AG04449 (cell line): ENCODE results near the gene ROPN1L.
"Not testable (repeated sequence)": the region's sequence is repeated elsewhere in the genome, so short reads cannot be mapped to it uniquely, and the experiment has no call there.

Experiments used
- CTCF ChIA-PET: fragments of 350-600 bp; formaldehyde crosslinking; extraction: SDS; loops from one replicate; lab custom pipeline; 2021; ENCODE audit warnings: antibody characterized with exemption; lab: Yijun Ruan, JAX
- POLR2A ChIA-PET: fragments of 400-600, 350-600 bp; formaldehyde crosslinking; extraction: SDS; loops from one replicate; lab custom pipeline; 2020; ENCODE audit warnings: antibody characterized with exemption, inconsistent platforms; lab: Yijun Ruan, JAX
- DNase-seq: peaks from one replicate; pipeline ENCODE4 v3.0.0-alpha.2; 2010; ENCODE audit warnings: low read depth, low spot score
- H3K4me3 ChIP-seq: 2 replicates; pipeline ENCODE4 v1.5.1; 2011; ENCODE audit warnings: low read depth, mild to moderate bottlenecking, control low read depth, low read length
- TF ChIP-seq, protein P1 (sequence below): IDR thresholded peaks from one replicate; pipeline ENCODE4 v1.5.1; 2011; ENCODE audit warnings: mild to moderate bottlenecking, moderate library complexity, low read length, control low read depth, inconsistent platforms; ENCODE audit not compliant: insufficient read depth; ENCODE audit errors: missing control alignments

ROPN1L gene

DNA sequence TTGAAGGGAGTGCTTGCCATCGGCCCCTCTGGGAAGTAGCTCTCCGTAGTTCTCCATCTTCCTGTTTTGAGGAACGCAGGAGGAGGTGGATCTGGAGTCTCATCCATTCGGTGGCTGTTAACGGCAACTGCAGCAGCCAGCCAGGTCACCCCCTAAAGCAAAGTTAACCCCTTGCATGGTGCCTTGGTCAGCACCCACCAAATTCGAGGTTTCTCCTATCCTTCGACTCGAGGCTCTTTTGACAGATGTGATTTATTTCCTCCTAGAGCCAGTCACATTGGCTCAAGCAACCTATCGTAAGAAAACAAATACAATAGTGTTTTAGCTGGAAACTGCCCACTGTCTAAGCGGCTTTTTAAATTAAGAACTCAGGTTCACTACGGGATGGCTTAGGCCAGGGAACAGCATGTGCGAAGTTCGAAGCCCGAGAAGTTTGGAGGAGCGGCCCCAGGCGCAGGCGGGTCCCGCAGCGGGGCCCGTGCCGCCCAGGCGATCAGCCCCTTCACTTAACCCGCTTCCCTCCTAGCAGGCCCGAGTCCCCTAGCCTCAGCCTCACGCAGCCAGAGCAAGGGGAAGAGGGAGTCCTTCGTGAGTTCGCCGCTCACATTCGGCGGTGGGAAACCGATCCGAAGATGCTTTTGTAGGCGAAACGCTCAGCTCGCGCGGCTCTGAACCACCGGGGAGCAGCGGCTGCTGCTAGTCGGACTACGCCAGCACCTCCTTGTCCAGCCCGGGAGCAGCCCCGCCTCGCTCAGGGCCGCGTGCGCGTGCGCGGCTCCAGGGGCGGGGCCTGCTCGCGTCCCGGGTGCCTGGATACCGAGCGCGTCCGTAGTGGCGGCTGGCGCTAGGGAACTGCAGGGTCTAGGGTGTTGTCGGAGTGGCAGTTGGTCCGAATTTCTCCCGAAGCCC lies at the start of gene ROPN1L:
Gene ROPN1L, plus strand, starts transcription at position 797 of the 909 bp plus-strand sequence. CDS start 289 bp downstream, outside the sequence.
- TF ChIP-seq, protein P1, sequence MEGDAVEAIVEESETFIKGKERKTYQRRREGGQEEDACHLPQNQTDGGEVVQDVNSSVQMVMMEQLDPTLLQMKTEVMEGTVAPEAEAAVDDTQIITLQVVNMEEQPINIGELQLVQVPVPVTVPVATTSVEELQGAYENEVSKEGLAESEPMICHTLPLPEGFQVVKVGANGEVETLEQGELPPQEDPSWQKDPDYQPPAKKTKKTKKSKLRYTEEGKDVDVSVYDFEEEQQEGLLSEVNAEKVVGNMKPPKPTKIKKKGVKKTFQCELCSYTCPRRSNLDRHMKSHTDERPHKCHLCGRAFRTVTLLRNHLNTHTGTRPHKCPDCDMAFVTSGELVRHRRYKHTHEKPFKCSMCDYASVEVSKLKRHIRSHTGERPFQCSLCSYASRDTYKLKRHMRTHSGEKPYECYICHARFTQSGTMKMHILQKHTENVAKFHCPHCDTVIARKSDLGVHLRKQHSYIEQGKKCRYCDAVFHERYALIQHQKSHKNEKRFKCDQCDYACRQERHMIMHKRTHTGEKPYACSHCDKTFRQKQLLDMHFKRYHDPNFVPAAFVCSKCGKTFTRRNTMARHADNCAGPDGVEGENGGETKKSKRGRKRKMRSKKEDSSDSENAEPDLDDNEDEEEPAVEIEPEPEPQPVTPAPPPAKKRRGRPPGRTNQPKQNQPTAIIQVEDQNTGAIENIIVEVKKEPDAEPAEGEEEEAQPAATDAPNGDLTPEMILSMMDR: no peak
- peak within 1 kb of the TSS; percentile 72 for H3K4me3 ChIP-seq
- DNase-seq: no peak
- ChIA-PET CTCF (interaction anchor here (0.8 to 5.0 kb wide), 5 partner anchors 11 to 744 kb away, joined by 3 to 40 read pairs (median 3); no protein-coding TSS in a partner anchor), POLR2A (interaction anchor here (0.7 to 1.3 kb wide), 3 partner anchors 13 to 84 kb away, joined by 3 read pairs; no protein-coding TSS in a partner anchor)

DNA sequence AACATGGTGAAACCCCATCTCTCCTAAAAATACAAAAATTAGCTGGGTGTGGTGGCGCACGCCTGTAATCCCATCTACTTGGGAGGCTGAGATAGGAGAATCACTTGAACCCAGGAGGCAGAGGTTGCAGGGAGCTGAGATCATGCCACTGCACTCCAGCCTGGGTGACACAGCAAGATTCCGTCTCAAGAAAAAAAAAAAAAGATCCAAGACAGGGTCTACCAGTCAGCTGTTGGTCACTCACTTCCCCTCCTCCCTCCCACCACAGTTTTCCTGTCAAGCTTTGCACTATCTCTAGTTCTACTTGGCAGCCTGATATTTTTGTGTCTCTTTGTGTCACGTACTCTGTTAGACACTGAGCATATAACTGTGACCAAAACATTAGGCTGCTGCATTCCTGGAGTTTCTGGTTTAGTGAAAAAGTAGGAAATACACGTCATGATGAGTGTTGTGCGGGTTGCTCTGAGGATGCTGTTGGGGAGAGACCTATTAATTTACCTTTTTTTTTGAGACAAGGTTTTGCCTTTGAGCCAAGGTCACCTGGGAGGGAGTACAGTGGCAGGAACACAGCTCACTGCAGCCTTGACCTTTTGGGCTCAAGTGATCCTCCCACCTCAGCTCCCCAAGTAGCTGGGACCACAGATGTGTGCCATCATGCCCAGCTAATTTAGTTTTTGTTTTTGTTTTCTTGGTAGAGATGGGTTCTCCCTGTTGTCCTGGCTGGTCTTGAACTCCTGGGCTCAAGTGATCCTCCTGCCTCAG lies 48.9 kb upstream of the ROPN1L start:
- DNase-seq, H3K4me3 ChIP-seq: not testable (repeated sequence)
- ChIA-PET POLR2A (interaction anchor here (0.8 to 1.2 kb wide), 3 partner anchors 39 to 41 kb away, joined by 3 read pairs; partner anchors contain the start of gene MARCHF6), CTCF (interaction anchor here (1.0 to 1.6 kb wide), 4 partner anchors 29 to 109 kb away, joined by 3 to 12 read pairs (median 5); no protein-coding TSS in a partner anchor)

DNA sequence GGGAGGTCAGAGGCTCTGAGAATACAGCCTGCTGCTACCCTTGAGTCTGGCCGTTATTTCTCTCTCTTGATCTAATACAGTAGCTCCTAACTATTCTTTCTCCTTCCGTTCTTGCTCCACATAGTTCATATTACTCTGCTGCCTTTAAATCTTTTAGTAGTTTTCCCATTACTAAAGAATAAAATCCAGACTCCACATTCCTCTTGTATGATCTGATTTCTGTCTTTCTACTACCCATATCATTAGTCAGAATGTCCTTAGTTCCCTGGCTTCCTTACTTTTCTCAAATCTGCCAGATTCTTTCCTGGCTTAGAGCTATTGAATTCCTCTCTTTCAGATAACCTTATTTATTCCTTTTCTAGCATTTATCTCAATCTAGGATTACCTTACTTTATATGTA lies 48.2 kb upstream of the ROPN1L start:
- no peak overlapping the region for H3K4me3 ChIP-seq
- DNase-seq: peak; percentile 36
- TF ChIP-seq, protein P1: no peak
- CTCF ChIA-PET: interaction anchor here (1.0 to 1.6 kb wide), 3 partner anchors 36 to 110 kb away, joined by 3 to 12 read pairs (median 6); no protein-coding TSS in a partner anchor
- POLR2A ChIA-PET: interaction anchor here (0.8 to 1.0 kb wide), 2 partner anchors 14 to 40 kb away, joined by 3 read pairs; partner anchors contain the start of gene MARCHF6

DNA sequence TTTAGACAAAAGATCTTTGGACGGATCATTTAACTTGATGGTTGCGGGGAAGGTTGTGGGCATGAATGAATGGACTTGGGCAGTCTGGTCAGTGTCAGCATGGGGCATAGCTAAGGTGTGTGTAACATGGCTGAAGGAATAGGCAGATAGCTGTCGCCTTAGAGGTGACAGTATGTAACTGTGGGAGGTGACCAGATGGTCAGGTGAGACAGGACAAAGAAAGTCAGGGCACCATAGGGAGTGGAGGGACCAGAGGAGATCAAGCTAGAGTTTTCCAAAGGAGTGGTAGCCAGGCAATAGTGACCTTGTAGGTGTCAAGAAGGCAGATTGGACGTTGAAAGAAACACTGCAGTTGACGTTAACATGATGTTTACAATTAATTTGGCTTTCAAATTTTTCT lies 45.1 kb upstream of the ROPN1L start:
- no peak overlapping the region for H3K4me3 ChIP-seq
- TF ChIP-seq, protein P1: no peak
- POLR2A ChIA-PET: no interaction called here
- CTCF ChIA-PET: interaction anchor here (1.0 to 2.8 kb wide), 5 partner anchors 9 to 113 kb away, joined by 3 to 13 read pairs (median 5); no protein-coding TSS in a partner anchor
- no peak for DNase-seq

DNA sequence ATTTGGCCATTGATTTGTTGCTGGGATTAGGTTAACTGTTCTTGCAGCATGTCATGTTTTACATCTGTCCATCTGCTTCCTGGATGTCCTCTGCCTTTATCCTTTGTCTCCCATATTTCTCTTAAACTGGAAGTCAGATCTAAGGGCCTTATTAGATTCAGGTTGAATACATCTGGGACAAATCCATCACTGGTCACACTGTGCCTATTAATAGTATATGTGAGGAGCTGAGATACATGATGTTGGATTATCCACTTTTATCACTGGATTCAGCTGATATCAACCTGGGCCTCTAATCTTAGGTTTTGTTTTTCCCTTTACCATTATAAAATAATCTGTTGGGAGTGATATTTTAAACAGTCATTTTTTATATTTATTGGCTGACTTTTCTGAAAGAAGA lies 41.8 kb upstream of the ROPN1L start:
- CTCF ChIA-PET: interaction anchor here (0.9 kb wide), 1 partner anchor 32 kb away, joined by 3 read pairs; no protein-coding TSS in a partner anchor
- no peak for DNase-seq
- TF ChIP-seq, protein P1: no peak
- POLR2A ChIA-PET: no interaction called here
- H3K4me3 ChIP-seq: no peak overlapping the region

DNA sequence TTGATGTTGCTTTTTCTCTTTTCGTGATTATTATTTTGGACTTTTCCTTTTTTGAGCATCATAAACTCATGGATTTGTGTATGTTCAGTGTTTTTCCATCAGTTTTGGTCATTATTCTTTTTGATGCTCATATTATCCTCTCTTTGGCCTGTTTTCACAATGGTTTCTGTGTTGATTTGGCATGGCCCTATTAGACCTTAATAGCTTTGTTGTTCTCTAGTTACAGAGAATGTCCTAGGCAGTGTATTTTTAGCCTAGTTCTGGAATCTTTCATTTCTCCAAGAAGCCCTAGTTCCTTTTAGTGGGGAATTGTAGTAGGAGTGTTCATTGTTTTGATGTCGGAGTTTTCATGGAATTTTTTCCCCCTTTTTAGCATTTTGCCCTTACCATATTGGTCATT lies 41.3 kb upstream of the ROPN1L start:
- ChIA-PET CTCF (interaction anchor here (0.9 kb wide), 1 partner anchor 33 kb away, joined by 3 read pairs; no protein-coding TSS in a partner anchor), POLR2A (no interaction called here)
- H3K4me3 ChIP-seq: no peak overlapping the region
- DNase-seq: no peak
- TF ChIP-seq, protein P1: no peak
